ENCODE measurements around the gene KLHL40. TPM values are rescaled to one million over a fixed set of nuclear protein-coding genes. Genes with fewer than 3 reads are reported as not detected.

The KLHL40 gene
- total and polyA plus RNA-seq, 9 of the 15 experiments (the other 6 are each of a cell fraction or from before 2014, with no cell fraction given) = not detected

- DNase-seq (ENCODE audit: extremely low read depth in 1 of 4, low spot score in 3 of 4) (peak in 1 of 4 experiments; percentile 39), ATAC-seq (peak; percentile 81), FAIRE-seq (no peak)
- H2AFZ ChIP-seq (ENCODE audit: low read depth, low read length) = peak overlapping the region; percentile 36; the same call in 1 of the 2 replicates
- no peaks in the 10 kb centered on the region for H3K4me1 ChIP-seq (replicated peaks in 1 of 2; ENCODE audit: control insufficient read depth in 2 of 2, insufficient read depth in 2 of 2, low read length in 2 of 2)
- H3K9me1 ChIP-seq (ENCODE audit: control insufficient read depth, insufficient read depth, low read length) = no peaks in the 10 kb centered on the region
- POLR2A ChIA-PET = no interaction called here
- no peak overlapping the region for H3K4me2 ChIP-seq (ENCODE audit: insufficient read depth, low read length)
- no peaks in the 10 kb centered on the region for H3K36me3 ChIP-seq (ENCODE audit: control insufficient read depth, insufficient read depth, low read length)
- TF ChIP-seq CTCF (IDR thresholded peaks at IDR 0.05 in 2 of 3, conservative IDR thresholded peaks at IDR 0.05 in 1 of 3; ENCODE audit: insufficient read depth in 2 of 3, low read depth in 1 of 3, low read length in 3 of 3) (peak; percentile 30 to 41 (median 40); a peak in 3 of 6 replicates), HDAC2 (IDR thresholded peaks at IDR 0.05) (no peak)
- H3K79me2 ChIP-seq (ENCODE audit: control insufficient read depth, insufficient read depth, low read length) = no peaks in the 10 kb centered on the region
- WGBS (ENCODE audit: insufficient coverage, low coverage, missing lambda C conversion rate) = 12% methylated on average over 9 of the region's 9 CpGs
- no peaks in the 10 kb centered on the region; the same call in 1 of the 2 replicates for H4K20me1 ChIP-seq (replicated peaks; ENCODE audit: control insufficient read depth, insufficient read depth, low read length)
- H3K27ac ChIP-seq (ENCODE audit: extremely low read depth, low read depth, low read length) = no peak overlapping the region
- no peak overlapping the region for H3K9ac ChIP-seq (ENCODE audit: insufficient read depth in 1 of 2, low read depth in 2 of 2, low read length in 2 of 2)
- intact Hi-C loops (cut with micrococcal nuclease) = no loop called here
- no TSS peak for BruUV-seq (replicated peaks)
- 0 out of 2 replicates have a peak, but pooled peaks cover 2% of the 10 kb centered on the region for H3K9me3 ChIP-seq (replicated peaks; ENCODE audit: control insufficient read depth, insufficient read depth, low read depth, low read length)
- H3K27me3 ChIP-seq (ENCODE audit: control insufficient read depth in 2 of 2, insufficient read depth in 2 of 2, low read length in 2 of 2) = peaks cover 26 to 36% of the 10 kb centered on the region in 2 experiments; a peak in 4 of 5 replicates
- in situ Hi-C loops (cut with MboI) = no loop called here
- CTCF ChIA-PET (ENCODE audit: low intra/inter-chr PET ratio) = no interaction called here
- H3K4me3 ChIP-seq = no peak overlapping the region
These were observed 47.6 kb downstream of the KLHL40 start for GRCh38 chr3:42732829-42733459.
